ENCODE results near the gene PARD6G. TPM values are rescaled to one million over a fixed set of nuclear protein-coding genes. Genes with fewer than 3 reads are reported as not detected.

The PARD6G gene
- total and polyA plus RNA-seq, 8 donors = 0.42 to 2.2 (median 1.2) TPM

DNA sequence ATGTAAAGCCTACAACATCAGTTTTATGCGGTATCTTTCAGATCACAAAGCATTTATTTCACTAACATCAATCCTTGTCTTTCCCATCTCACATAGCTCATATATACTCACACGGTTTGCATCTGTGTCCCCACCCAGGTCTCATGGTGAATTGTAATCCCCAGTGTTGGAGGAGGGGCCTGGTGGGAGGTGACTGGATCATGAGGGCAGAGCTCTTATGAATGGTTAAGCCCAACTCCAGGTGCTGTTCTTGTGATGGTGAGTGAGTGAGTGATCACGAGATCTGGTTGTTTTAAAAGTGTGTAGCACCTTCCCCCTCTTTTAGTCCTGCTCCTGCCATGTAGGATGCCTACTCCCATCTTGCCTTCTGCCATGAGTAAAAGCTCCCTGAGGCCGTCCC is 42.0 kb downstream of the PARD6G start:
- Histone ChIP-seq H3K4me3 (no peak overlapping the region), H3K27ac (no peak overlapping the region), H3K9me3 (no peaks in the 10 kb centered on the region), H3K36me3 (no peaks in the 10 kb centered on the region), H3K4me1 (no peaks in the 10 kb centered on the region), H3K27me3 (no peaks in the 10 kb centered on the region)
- 82 to 92% methylated on average over 4 of the region's 4 CpGs for WGBS, 2 donors
- DNase-seq = no peak
- no peak for ATAC-seq
- intact Hi-C loops (cut with DNase I) = no loop called here
- FAIRE-seq = no peak
- TF ChIP-seq, protein P1, sequence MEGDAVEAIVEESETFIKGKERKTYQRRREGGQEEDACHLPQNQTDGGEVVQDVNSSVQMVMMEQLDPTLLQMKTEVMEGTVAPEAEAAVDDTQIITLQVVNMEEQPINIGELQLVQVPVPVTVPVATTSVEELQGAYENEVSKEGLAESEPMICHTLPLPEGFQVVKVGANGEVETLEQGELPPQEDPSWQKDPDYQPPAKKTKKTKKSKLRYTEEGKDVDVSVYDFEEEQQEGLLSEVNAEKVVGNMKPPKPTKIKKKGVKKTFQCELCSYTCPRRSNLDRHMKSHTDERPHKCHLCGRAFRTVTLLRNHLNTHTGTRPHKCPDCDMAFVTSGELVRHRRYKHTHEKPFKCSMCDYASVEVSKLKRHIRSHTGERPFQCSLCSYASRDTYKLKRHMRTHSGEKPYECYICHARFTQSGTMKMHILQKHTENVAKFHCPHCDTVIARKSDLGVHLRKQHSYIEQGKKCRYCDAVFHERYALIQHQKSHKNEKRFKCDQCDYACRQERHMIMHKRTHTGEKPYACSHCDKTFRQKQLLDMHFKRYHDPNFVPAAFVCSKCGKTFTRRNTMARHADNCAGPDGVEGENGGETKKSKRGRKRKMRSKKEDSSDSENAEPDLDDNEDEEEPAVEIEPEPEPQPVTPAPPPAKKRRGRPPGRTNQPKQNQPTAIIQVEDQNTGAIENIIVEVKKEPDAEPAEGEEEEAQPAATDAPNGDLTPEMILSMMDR (IDR thresholded peaks at IDR 0.05) = no peak

- intact Hi-C loops (cut with DNase I) = no loop called here
- FAIRE-seq = no peak
- 77 to 86% methylated on average over 2 of the region's 2 CpGs for WGBS, 2 donors
- Histone ChIP-seq H3K27ac (no peak overlapping the region), H3K36me3 (no peaks in the 10 kb centered on the region), H3K4me1 (no peaks in the 10 kb centered on the region), H3K27me3 (no peaks in the 10 kb centered on the region), H3K9me3 (no peaks in the 10 kb centered on the region), H3K4me3 (no peak overlapping the region)
- TF ChIP-seq, protein P1 (IDR thresholded peaks at IDR 0.05) = no peak
- DNase-seq = no peak
- ATAC-seq = no peak
These were observed 43.2 kb downstream of the PARD6G start for GRCh38 chr18:80204142-80204541.

- Histone ChIP-seq H3K4me3 (no peak overlapping the region), H3K4me1 (no peaks in the 10 kb centered on the region), H3K36me3 (no peaks in the 10 kb centered on the region), H3K9me3 (no peaks in the 10 kb centered on the region), H3K27me3 (no peaks in the 10 kb centered on the region), H3K27ac (no peak overlapping the region)
- TF ChIP-seq, protein P1 (IDR thresholded peaks at IDR 0.05) = no peak
- WGBS, 2 donors = 85% methylated on average over 6 of the region's 6 CpGs
- ATAC-seq = no peak
- DNase-seq = no peak
- intact Hi-C loops (cut with DNase I) = no loop called here
- FAIRE-seq = no peak
These were observed 44.1 kb downstream of the PARD6G start for GRCh38 chr18:80203249-80203648.

DNA sequence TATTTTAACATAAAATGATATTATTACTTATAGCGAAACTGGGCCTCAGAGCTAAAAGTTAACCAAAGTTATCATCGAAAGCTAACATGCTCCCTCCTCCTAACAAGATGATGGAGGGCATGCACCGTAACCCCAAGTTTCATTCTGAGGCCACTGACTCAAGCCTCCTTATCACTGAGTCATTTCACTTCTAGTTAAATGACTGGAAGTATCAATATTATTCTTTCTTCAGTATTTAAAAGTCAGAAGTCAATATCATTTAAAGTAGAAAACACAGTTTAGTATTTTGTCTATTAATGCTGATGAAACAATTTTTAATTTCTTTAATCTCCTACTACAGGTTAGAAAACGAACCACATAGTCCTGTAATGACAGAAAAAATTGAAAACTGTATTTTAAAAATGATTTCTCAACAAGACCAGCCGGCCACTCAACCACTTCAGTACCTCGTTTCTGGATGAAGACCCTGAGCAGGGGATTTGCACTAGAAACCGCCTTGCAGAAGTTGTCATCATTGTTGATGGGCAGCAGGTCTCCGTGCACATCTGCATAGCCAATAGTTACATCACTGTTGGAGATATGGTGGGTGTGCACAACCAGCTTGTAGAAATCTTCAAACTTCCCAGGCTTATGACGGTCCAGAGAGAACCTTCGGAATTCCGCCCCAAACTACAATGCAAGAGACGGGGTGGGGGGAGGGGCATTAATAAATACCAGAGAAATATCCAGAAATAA is 44.9 kb downstream of the PARD6G start:
- H3K9me3 ChIP-seq = no peaks in the 10 kb centered on the region
- H3K27ac ChIP-seq = no peak overlapping the region
- no peaks in the 10 kb centered on the region for H3K36me3 ChIP-seq
- no peak overlapping the region for H3K4me3 ChIP-seq
- intact Hi-C loops (cut with DNase I) = no loop called here
- TF ChIP-seq, protein P1 (IDR thresholded peaks at IDR 0.05) = no peak
- ATAC-seq (no peak), DNase-seq (no peak), FAIRE-seq (no peak)
- H3K4me1 ChIP-seq = no peaks in the 10 kb centered on the region
- H3K27me3 ChIP-seq = no peaks in the 10 kb centered on the region
- 86 to 89% methylated on average over 12 of the region's 12 CpGs for WGBS, 2 donors

GRCh38 chr18:80201739-80202138 is 45.6 kb downstream of the PARD6G start:
- no peaks in the 10 kb centered on the region for H3K27me3 ChIP-seq
- H3K9me3 ChIP-seq = no peaks in the 10 kb centered on the region
- H3K4me1 ChIP-seq = no peaks in the 10 kb centered on the region
- intact Hi-C loops (cut with DNase I) = no loop called here
- WGBS, 2 donors = 72 to 85% methylated on average over 9 of the region's 9 CpGs
- no peaks in the 10 kb centered on the region for H3K36me3 ChIP-seq
- no peak overlapping the region for H3K4me3 ChIP-seq
- ATAC-seq (no peak), FAIRE-seq (no peak), DNase-seq (no peak)
- no peak overlapping the region for H3K27ac ChIP-seq
- TF ChIP-seq, protein P1 (IDR thresholded peaks at IDR 0.05) = no peak

All from pancreas (tissue), 10 donors.